H9 (cell line): ENCODE results near the gene SH3BP5L. TPM values are rescaled to one million over a fixed set of nuclear protein-coding genes. Genes with fewer than 3 reads are reported as not detected.

ENCODE experiments used
- DNase-seq: peaks from one replicate; pipeline ENCODE4 v3.0.0-alpha.2; 2017
- H2AFZ ChIP-seq: one replicate; pipeline ENCODE4 v1.6.1; 2013; ENCODE audit warnings: mild to moderate bottlenecking, low read length, control low read depth, moderate library complexity
- H2AK5ac ChIP-seq: 2 replicates; pipeline ENCODE4 v1.6.1; 2013; ENCODE audit warnings: low read length, control low read depth, mixed read lengths; ENCODE audit not compliant: insufficient read length
- H2BK120ac ChIP-seq: one replicate; pipeline ENCODE4 v1.6.1; 2013; ENCODE audit warnings: low read depth, mild to moderate bottlenecking, low read length, control low read depth, inconsistent platforms; ENCODE audit not compliant: poor library complexity, severe bottlenecking
- H2BK12ac ChIP-seq: 2 replicates; pipeline ENCODE4 v1.6.1; 2013; ENCODE audit warnings: low read length, control low read depth, mixed read lengths, low read depth; ENCODE audit not compliant: insufficient read length
- H2BK15ac ChIP-seq: 2 replicates; pipeline ENCODE4 v1.6.1; 2013; ENCODE audit warnings: low read depth, low read length, control low read depth
- H2BK20ac ChIP-seq: one replicate; pipeline ENCODE4 v1.6.1; 2013; ENCODE audit warnings: low read depth, mild to moderate bottlenecking, low read length, control low read depth, inconsistent platforms; ENCODE audit not compliant: poor library complexity, severe bottlenecking
- H2BK5ac ChIP-seq: 2 replicates; pipeline ENCODE4 v1.6.1; 2013; ENCODE audit warnings: low read length, control low read depth, mixed read lengths; ENCODE audit not compliant: insufficient read length
- H3K14ac ChIP-seq: 2 replicates; pipeline ENCODE4 v1.6.1; 2013; ENCODE audit warnings: low read length, control low read depth; ENCODE audit not compliant: insufficient read depth
- H3K18ac ChIP-seq: 2 replicates; pipeline ENCODE4 v1.6.1; 2013; ENCODE audit warnings: low read depth, mild to moderate bottlenecking, mixed read lengths, low read length, control low read depth; ENCODE audit not compliant: insufficient read length
- H3K23ac ChIP-seq: 2 replicates; pipeline ENCODE4 v1.6.1; 2013; ENCODE audit warnings: low read length, control low read depth, mixed read lengths, low read depth; ENCODE audit not compliant: insufficient read length
- H3K23me2 ChIP-seq: 2 replicates; pipeline ENCODE4 v1.6.1; 2013; ENCODE audit warnings: low read depth, mild to moderate bottlenecking, mixed read lengths, low read length, control low read depth; ENCODE audit not compliant: insufficient read length, poor library complexity, severe bottlenecking
- H3K27ac ChIP-seq: 2 replicates; pipeline ENCODE4 v1.5.1; 2013; ENCODE audit warnings: low read length, control low read depth, mixed read lengths, low read depth; ENCODE audit not compliant: insufficient read length
- H3K27me3 ChIP-seq: 2 replicates; pipeline ENCODE4 v1.6.1; 2013; ENCODE audit warnings: low read length, control low read depth, inconsistent platforms; ENCODE audit not compliant: insufficient read depth
- H3K4ac ChIP-seq: 2 replicates; pipeline ENCODE4 v1.6.1; 2013; ENCODE audit warnings: low read depth, mild to moderate bottlenecking, control low read depth, inconsistent platforms, low read length, moderate library complexity
- H3K4me1 ChIP-seq: 2 replicates; pipeline ENCODE4 v1.6.1; 2013; ENCODE audit warnings: low read length, control low read depth, inconsistent platforms; ENCODE audit not compliant: insufficient read depth
- H3K4me2 ChIP-seq: 2 replicates; pipeline ENCODE4 v1.6.1; 2013; ENCODE audit warnings: low read length, control low read depth, mixed read lengths; ENCODE audit not compliant: insufficient read length, insufficient read depth
- H3K56ac ChIP-seq: 2 replicates; pipeline ENCODE4 v1.6.1; 2013; ENCODE audit warnings: low read depth, mild to moderate bottlenecking, mixed read lengths, low read length, control low read depth; ENCODE audit not compliant: insufficient read length
- H3K79me1 ChIP-seq: 2 replicates; pipeline ENCODE4 v1.6.1; 2013; ENCODE audit warnings: low read depth, mild to moderate bottlenecking, moderate library complexity, low read length, control low read depth, inconsistent platforms; ENCODE audit not compliant: insufficient read depth, poor library complexity, severe bottlenecking
- H3K79me2 ChIP-seq: 2 replicates; pipeline ENCODE4 v1.6.1; 2013; ENCODE audit warnings: low read length, control low read depth, inconsistent platforms; ENCODE audit not compliant: insufficient read depth
- H3K9ac ChIP-seq: 2 replicates; pipeline ENCODE4 v1.6.1; 2013; ENCODE audit warnings: low read length, control low read depth, mixed read lengths; ENCODE audit not compliant: insufficient read length; ENCODE audit errors: extremely low read depth
- H3K9me3 ChIP-seq: one replicate; pipeline ENCODE4 v1.6.1; 2013; ENCODE audit warnings: low read depth, low read length, inconsistent platforms; ENCODE audit not compliant: control insufficient read depth
- H3T11ph ChIP-seq: one replicate; pipeline ENCODE4 v1.6.1; 2013; ENCODE audit warnings: mild to moderate bottlenecking, low read length, control low read depth, inconsistent platforms
- H4K20me1 ChIP-seq: one replicate; pipeline ENCODE4 v1.6.1; 2013; ENCODE audit not compliant: control insufficient read depth, insufficient read length, insufficient read depth
- H4K5ac ChIP-seq: 2 replicates; pipeline ENCODE4 v1.6.1; 2013; ENCODE audit warnings: low read depth, mild to moderate bottlenecking, mixed read lengths, low read length, control low read depth; ENCODE audit not compliant: insufficient read length
- H4K8ac ChIP-seq: replicated peaks from 2 replicates; pipeline ENCODE4 v1.6.1; 2013; ENCODE audit warnings: low read length, control low read depth, mixed read lengths, low read depth; ENCODE audit not compliant: insufficient read length
- H4K91ac ChIP-seq: 2 replicates; pipeline ENCODE4 v1.6.1; 2013; ENCODE audit warnings: low read depth, mild to moderate bottlenecking, moderate library complexity, mixed read lengths, low read length, control low read depth; ENCODE audit not compliant: insufficient read length
- H3K27ac Mint-ChIP-seq, 3 experiments: 2 replicates in 2 of 3; 3 replicates in 1 of 3; pipeline ENCODE4 v1.8.0; 2020 to 2021; ENCODE audit warnings: mixed read lengths in 3 of 3, mild to moderate bottlenecking in 1 of 3, moderate library complexity in 1 of 3
- H3K27me3 Mint-ChIP-seq: 2 replicates; pipeline ENCODE4 v1.8.0; 2021; ENCODE audit warnings: low read depth, mild to moderate bottlenecking, moderate library complexity, mixed read lengths
- H3K36me3 Mint-ChIP-seq, 3 experiments: 2 replicates in 2 of 3; 3 replicates in 1 of 3; pipeline ENCODE4 v1.8.0; 2020 to 2021; ENCODE audit warnings: low read depth in 3 of 3, mixed read lengths in 3 of 3; ENCODE audit not compliant: insufficient read depth in 1 of 3
- H3K4me1 Mint-ChIP-seq, 2 experiments: 2 replicates each; pipeline ENCODE4 v1.8.0; 2020; ENCODE audit warnings: mixed read lengths in 2 of 2
- H3K4me3 Mint-ChIP-seq, 2 experiments: 2 replicates in 1 of 2; 3 replicates in 1 of 2; pipeline ENCODE4 v1.8.0; 2020 to 2021; ENCODE audit warnings: mild to moderate bottlenecking in 2 of 2, mixed read lengths in 2 of 2, moderate library complexity in 1 of 2
- H3K9me3 Mint-ChIP-seq, 2 experiments: 2 replicates in 1 of 2; 3 replicates in 1 of 2; pipeline ENCODE4 v1.8.0; 2020; ENCODE audit warnings: mild to moderate bottlenecking in 2 of 2, mixed read lengths in 2 of 2, moderate library complexity in 1 of 2
- CTCF ChIP-seq: fragments of 200-600 bp; sonication (generic); conservative IDR thresholded peaks from 3 replicates; pipeline ENCODE4 v1.8.0; 2021; ENCODE audit warnings: antibody characterized with exemption, mild to moderate bottlenecking
- total RNA-seq: library from RNA; stranded (reverse); gene quantifications from 2 replicates; pipeline ENCODE4 v1.2.1, GENCODE V29; 2021

SH3BP5L gene
- total RNA-seq, 1 experiment from 2014 or later: 27.6 TPM

DNA sequence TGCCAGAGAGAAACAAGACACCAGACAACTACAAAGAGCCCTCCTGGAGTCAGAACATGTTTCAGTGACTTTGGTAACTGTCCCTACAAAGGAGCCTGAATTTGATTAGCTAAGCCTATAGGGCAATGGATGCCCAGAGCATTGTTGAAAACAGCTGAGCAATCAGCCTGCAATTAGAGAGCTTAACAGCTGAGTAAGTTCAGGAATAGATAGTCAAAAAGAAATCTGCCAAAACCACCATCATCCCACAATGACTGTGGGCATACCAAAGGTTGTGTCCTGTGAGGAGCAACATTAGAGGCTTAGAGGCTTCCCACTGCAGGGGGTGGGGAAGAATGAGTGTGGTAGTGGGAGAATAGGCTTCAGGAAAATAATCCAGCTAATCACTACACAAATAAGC is 32.1 kb downstream of the SH3BP5L start:
- Histone ChIP-seq H4K20me1 (no peaks in the 10 kb centered on the region), H3K14ac (no peak overlapping the region), H3K4me2 (no peak overlapping the region), H2BK120ac (no peak overlapping the region), H3K79me1 (no peaks in the 10 kb centered on the region), H3K23ac (no peak overlapping the region), H2BK5ac (no peak overlapping the region), H4K91ac (no peak overlapping the region), H2BK12ac (no peak overlapping the region), H3K9ac (no peak overlapping the region), H4K5ac (no peak overlapping the region), H4K8ac (no peak overlapping the region), H3K56ac (no peak overlapping the region), H2BK15ac (no peak overlapping the region), H2BK20ac (no peak overlapping the region), H2AK5ac (no peak overlapping the region), H3K4me1 (no peaks in the 10 kb centered on the region), H3K9me3 (peaks cover 53% of the 10 kb centered on the region), H3K18ac (no peak overlapping the region), H3K23me2 (no peaks in the 10 kb centered on the region), H3K79me2 (no peaks in the 10 kb centered on the region), H2AFZ (no peak overlapping the region), H3T11ph (no peak overlapping the region), H3K27ac (no peak overlapping the region), H3K4ac (no peak overlapping the region), H3K27me3 (no peaks in the 10 kb centered on the region)
- Mint-ChIP-seq H3K36me3 (peaks cover 4 to 15% (median 8%) of the 10 kb centered on the region in 3 experiments; a peak in 6 of 7 replicates), H3K4me3 (no peak overlapping the region), H3K27ac (no peak overlapping the region), H3K9me3 (peaks cover 78 to 89% of the 10 kb centered on the region in 2 experiments), H3K27me3 (peaks cover 2% of the 10 kb centered on the region; the same call in 1 of the 2 replicates), H3K4me1 (no peaks in the 10 kb centered on the region)
- TF ChIP-seq CTCF: no peak
- DNase-seq: no peak
